ENCODE data around the gene PRRX2.

The PRRX2 gene

GRCh38 chr9:129682381-129682780 is 16.9 kb downstream of the PRRX2 start:
- Histone ChIP-seq H3K27me3 (no peaks in the 10 kb centered on the region), H3K9me3 (no peaks in the 10 kb centered on the region), H3K36me3 (no peaks in the 10 kb centered on the region), H3K4me3 (ENCODE audit: low read depth, low read length) (no peak overlapping the region), H3K4me1 (no peaks in the 10 kb centered on the region)
- DNase-seq: no peak
- TF ChIP-seq, protein P1, sequence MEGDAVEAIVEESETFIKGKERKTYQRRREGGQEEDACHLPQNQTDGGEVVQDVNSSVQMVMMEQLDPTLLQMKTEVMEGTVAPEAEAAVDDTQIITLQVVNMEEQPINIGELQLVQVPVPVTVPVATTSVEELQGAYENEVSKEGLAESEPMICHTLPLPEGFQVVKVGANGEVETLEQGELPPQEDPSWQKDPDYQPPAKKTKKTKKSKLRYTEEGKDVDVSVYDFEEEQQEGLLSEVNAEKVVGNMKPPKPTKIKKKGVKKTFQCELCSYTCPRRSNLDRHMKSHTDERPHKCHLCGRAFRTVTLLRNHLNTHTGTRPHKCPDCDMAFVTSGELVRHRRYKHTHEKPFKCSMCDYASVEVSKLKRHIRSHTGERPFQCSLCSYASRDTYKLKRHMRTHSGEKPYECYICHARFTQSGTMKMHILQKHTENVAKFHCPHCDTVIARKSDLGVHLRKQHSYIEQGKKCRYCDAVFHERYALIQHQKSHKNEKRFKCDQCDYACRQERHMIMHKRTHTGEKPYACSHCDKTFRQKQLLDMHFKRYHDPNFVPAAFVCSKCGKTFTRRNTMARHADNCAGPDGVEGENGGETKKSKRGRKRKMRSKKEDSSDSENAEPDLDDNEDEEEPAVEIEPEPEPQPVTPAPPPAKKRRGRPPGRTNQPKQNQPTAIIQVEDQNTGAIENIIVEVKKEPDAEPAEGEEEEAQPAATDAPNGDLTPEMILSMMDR (IDR thresholded peaks at IDR 0.05; ENCODE audit: low read depth, low read length): no peak

DNA sequence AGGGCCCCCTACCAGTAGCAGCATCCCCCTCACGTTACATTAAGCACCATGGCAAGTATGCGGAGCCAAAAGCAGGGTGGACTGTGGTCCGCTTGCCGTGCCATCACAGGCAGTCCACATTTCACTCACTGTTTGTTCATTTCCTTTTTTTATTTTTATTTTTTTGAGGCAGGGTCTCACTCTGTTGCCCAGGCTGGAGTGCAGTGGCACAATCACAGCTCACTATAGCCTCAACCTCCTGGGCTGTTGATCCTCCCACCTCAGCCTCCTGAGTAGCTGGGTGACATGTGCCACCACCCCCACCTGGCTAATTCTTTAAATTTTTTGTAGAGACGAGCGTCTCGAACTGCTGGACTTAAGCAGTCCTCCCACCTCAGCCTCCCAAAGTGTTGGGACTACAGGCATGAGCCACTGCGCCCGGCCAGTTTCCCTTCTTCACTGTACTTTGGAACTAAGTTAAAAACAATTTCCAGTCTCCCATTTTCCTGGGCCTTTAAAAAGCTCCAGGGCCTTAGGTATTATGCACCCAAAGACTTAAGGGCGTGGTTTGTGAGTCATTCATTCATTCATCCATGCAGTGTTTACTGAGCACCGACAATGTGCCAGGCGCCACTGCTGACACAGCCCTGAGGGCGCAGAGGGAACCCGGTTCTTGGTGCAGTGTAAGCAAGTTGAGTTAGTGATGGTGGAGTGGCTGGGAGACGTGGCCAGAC is 19.9 kb downstream of the PRRX2 start:
- DNase-seq: no peak
- Histone ChIP-seq H3K4me1 (no peaks in the 10 kb centered on the region), H3K36me3 (no peaks in the 10 kb centered on the region), H3K4me3 (ENCODE audit: low read depth, low read length) (no peak overlapping the region), H3K27me3 (no peaks in the 10 kb centered on the region), H3K9me3 (no peaks in the 10 kb centered on the region)
- TF ChIP-seq, protein P1 (IDR thresholded peaks at IDR 0.05; ENCODE audit: low read depth, low read length): no peak

GRCh38 chr9:129685933-129686259 is 20.4 kb downstream of the PRRX2 start:
- DNase-seq: no peak
- Histone ChIP-seq H3K4me1 (no peaks in the 10 kb centered on the region), H3K36me3 (no peaks in the 10 kb centered on the region), H3K9me3 (no peaks in the 10 kb centered on the region), H3K27me3 (no peaks in the 10 kb centered on the region), H3K4me3 (ENCODE audit: low read depth, low read length) (no peak overlapping the region)
- TF ChIP-seq, protein P1 (IDR thresholded peaks at IDR 0.05; ENCODE audit: low read depth, low read length): no peak

GRCh38 chr9:129686736-129687135 is 21.3 kb downstream of the PRRX2 start:
- H3K4me1 ChIP-seq: no peaks in the 10 kb centered on the region
- no peaks in the 10 kb centered on the region for H3K9me3 ChIP-seq
- H3K36me3 ChIP-seq: no peaks in the 10 kb centered on the region
- TF ChIP-seq, protein P1 (IDR thresholded peaks at IDR 0.05; ENCODE audit: low read depth, low read length): no peak
- no peaks in the 10 kb centered on the region for H3K27me3 ChIP-seq
- no peak for DNase-seq
- no peak overlapping the region for H3K4me3 ChIP-seq (ENCODE audit: low read depth, low read length)

DNA sequence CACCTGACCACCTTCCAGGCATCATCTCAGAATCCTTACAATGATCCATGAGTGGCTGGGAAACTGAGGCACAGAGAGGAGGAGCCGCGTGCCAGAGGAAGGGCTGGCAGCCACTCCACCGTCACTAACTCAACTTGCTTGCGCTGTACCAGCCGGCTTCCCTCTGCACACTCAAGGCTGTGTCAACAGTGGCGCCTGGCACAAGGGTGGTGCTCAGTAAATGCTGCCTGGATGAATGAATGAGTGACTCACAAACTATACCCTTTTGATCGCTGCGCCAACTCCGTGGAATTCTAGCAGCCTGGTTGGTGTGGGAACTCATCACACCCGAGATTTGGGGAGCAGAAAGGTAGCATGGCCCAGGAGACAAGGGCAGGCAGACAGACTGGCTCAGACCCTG is 21.9 kb downstream of the PRRX2 start:
- no peak for DNase-seq
- Histone ChIP-seq H3K4me3 (ENCODE audit: low read depth, low read length) (no peak overlapping the region), H3K36me3 (no peaks in the 10 kb centered on the region), H3K9me3 (no peaks in the 10 kb centered on the region), H3K27me3 (no peaks in the 10 kb centered on the region), H3K4me1 (no peaks in the 10 kb centered on the region)
- TF ChIP-seq, protein P1 (IDR thresholded peaks at IDR 0.05; ENCODE audit: low read depth, low read length): no peak

- TF ChIP-seq, protein P1 (IDR thresholded peaks at IDR 0.05; ENCODE audit: low read depth, low read length): no peak; the same call in 1 of the 2 replicates
- Histone ChIP-seq H3K9me3 (no peaks in the 10 kb centered on the region), H3K36me3 (no peaks in the 10 kb centered on the region), H3K27me3 (no peaks in the 10 kb centered on the region), H3K4me3 (ENCODE audit: low read depth, low read length) (no peak overlapping the region), H3K4me1 (no peaks in the 10 kb centered on the region)
- no peak for DNase-seq
These were observed 23.0 kb downstream of the PRRX2 start for GRCh38 chr9:129688285-129689043.
